Measurements from ENCODE around the gene RAPGEF4. TPM values are rescaled to one million over a fixed set of nuclear protein-coding genes. Genes with fewer than 3 reads are reported as not detected.
A peak's percentile ranks its signal among the peaks of the same experiment; 100 is the strongest.

RAPGEF4 gene
- total and polyA plus RNA-seq, 2 of the 13 experiments (the other 11 are each of a cell fraction or from before 2014, with no cell fraction given) = 0.78 to 0.91 TPM

DNA sequence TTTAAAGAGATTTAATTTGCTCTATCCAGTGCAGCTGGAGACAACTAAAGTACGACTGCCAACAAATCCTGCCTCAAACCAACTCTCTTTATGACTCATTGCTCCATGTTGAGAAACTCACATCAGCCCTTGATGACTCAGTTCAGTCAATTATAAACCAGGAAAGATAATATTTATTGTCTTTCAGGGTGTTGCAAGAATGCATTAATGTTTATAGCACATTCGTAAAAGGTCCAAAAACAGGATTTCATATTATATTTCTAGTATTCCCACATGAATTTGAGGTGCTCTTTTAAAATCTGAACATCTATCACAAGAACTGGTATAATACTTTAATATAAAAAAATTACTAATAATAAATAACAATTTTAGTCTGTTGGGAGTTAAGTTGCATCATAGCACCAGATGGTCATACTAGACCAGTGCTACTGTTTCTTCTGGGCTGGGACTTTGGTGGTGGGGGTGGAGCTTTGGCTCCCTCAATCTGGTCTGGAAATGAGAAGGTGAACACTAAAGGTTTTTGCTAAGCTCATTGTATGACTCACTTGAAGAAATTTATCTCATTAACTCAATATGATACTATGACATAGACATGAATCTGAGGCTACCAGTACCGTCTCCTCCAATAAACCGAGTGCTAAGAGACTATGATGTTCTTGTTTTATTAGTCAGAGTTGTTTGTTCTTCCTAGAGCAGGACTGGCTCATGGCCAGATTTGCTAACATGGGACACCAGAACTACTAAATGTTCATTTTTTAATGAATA, 313.4 kb downstream of the RAPGEF4 start (continued):
- TF ChIP-seq, protein P1, sequence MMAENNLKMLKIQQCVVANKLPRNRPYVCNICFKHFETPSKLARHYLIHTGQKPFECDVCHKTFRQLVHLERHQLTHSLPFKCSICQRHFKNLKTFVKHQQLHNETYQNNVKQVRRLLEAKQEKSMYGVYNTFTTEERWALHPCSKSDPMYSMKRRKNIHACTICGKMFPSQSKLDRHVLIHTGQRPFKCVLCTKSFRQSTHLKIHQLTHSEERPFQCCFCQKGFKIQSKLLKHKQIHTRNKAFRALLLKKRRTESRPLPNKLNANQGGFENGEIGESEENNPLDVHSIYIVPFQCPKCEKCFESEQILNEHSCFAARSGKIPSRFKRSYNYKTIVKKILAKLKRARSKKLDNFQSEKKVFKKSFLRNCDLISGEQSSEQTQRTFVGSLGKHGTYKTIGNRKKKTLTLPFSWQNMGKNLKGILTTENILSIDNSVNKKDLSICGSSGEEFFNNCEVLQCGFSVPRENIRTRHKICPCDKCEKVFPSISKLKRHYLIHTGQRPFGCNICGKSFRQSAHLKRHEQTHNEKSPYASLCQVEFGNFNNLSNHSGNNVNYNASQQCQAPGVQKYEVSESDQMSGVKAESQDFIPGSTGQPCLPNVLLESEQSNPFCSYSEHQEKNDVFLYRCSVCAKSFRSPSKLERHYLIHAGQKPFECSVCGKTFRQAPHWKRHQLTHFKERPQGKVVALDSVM (CRISPR knock-in tag; IDR thresholded peaks at IDR 0.05) = no peak
- TF ChIP-seq, protein P2, sequence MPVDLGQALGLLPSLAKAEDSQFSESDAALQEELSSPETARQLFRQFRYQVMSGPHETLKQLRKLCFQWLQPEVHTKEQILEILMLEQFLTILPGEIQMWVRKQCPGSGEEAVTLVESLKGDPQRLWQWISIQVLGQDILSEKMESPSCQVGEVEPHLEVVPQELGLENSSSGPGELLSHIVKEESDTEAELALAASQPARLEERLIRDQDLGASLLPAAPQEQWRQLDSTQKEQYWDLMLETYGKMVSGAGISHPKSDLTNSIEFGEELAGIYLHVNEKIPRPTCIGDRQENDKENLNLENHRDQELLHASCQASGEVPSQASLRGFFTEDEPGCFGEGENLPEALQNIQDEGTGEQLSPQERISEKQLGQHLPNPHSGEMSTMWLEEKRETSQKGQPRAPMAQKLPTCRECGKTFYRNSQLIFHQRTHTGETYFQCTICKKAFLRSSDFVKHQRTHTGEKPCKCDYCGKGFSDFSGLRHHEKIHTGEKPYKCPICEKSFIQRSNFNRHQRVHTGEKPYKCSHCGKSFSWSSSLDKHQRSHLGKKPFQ (CRISPR knock-in tag; IDR thresholded peaks at IDR 0.05; ENCODE audit: insufficient replicate concordance) = no peak
- TF ChIP-seq, protein P3, sequence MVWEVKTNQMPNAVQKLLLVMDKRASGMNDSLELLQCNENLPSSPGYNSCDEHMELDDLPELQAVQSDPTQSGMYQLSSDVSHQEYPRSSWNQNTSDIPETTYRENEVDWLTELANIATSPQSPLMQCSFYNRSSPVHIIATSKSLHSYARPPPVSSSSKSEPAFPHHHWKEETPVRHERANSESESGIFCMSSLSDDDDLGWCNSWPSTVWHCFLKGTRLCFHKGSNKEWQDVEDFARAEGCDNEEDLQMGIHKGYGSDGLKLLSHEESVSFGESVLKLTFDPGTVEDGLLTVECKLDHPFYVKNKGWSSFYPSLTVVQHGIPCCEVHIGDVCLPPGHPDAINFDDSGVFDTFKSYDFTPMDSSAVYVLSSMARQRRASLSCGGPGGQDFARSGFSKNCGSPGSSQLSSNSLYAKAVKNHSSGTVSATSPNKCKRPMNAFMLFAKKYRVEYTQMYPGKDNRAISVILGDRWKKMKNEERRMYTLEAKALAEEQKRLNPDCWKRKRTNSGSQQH (CRISPR knock-in tag; IDR thresholded peaks at IDR 0.05; ENCODE audit: low read depth) = no peak
- TF ChIP-seq TBX2 (CRISPR knock-in tag; IDR thresholded peaks at IDR 0.05; ENCODE audit: borderline replicate concordance) (no peak), ZNF12 (CRISPR knock-in tag; IDR thresholded peaks at IDR 0.05) (no peak), JDP2 (CRISPR knock-in tag; IDR thresholded peaks at IDR 0.05; ENCODE audit: borderline replicate concordance) (no peak), TARDBP (CRISPR knock-in tag; IDR thresholded peaks at IDR 0.05) (0 out of 2 replicates have a peak, but pooled peaks have one; percentile 45), KLF15 (CRISPR knock-in tag; IDR thresholded peaks at IDR 0.05; ENCODE audit: borderline replicate concordance) (no peak), PAWR (CRISPR knock-in tag; IDR thresholded peaks at IDR 0.05; ENCODE audit: borderline replicate concordance) (no peak), MYC (CRISPR knock-in tag; IDR thresholded peaks at IDR 0.05; ENCODE audit: borderline replicate concordance) (no peak), ZNF768 (CRISPR knock-in tag; IDR thresholded peaks at IDR 0.05) (no peak), ZMYM3 (CRISPR knock-in tag; IDR thresholded peaks at IDR 0.05) (no peak)
- TF ChIP-seq, protein P4, sequence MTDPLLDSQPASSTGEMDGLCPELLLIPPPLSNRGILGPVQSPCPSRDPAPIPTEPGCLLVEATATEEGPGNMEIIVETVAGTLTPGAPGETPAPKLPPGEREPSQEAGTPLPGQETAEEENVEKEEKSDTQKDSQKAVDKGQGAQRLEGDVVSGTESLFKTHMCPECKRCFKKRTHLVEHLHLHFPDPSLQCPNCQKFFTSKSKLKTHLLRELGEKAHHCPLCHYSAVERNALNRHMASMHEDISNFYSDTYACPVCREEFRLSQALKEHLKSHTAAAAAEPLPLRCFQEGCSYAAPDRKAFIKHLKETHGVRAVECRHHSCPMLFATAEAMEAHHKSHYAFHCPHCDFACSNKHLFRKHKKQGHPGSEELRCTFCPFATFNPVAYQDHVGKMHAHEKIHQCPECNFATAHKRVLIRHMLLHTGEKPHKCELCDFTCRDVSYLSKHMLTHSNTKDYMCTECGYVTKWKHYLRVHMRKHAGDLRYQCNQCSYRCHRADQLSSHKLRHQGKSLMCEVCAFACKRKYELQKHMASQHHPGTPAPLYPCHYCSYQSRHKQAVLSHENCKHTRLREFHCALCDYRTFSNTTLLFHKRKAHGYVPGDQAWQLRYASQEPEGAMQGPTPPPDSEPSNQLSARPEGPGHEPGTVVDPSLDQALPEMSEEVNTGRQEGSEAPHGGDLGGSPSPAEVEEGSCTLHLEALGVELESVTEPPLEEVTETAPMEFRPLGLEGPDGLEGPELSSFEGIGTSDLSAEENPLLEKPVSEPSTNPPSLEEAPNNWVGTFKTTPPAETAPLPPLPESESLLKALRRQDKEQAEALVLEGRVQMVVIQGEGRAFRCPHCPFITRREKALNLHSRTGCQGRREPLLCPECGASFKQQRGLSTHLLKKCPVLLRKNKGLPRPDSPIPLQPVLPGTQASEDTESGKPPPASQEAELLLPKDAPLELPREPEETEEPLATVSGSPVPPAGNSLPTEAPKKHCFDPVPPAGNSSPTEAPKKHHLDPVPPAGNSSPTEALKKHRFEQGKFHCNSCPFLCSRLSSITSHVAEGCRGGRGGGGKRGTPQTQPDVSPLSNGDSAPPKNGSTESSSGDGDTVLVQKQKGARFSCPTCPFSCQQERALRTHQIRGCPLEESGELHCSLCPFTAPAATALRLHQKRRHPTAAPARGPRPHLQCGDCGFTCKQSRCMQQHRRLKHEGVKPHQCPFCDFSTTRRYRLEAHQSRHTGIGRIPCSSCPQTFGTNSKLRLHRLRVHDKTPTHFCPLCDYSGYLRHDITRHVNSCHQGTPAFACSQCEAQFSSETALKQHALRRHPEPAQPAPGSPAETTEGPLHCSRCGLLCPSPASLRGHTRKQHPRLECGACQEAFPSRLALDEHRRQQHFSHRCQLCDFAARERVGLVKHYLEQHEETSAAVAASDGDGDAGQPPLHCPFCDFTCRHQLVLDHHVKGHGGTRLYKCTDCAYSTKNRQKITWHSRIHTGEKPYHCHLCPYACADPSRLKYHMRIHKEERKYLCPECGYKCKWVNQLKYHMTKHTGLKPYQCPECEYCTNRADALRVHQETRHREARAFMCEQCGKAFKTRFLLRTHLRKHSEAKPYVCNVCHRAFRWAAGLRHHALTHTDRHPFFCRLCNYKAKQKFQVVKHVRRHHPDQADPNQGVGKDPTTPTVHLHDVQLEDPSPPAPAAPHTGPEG (CRISPR knock-in tag; IDR thresholded peaks at IDR 0.05) = no peak

Data from HepG2 (cell line).